ENCODE measurements around the gene ELP5. TPM values are rescaled to one million over a fixed set of nuclear protein-coding genes. Genes with fewer than 3 reads are reported as not detected.

Gene ELP5
- total and polyA plus RNA-seq, 10 of the 15 experiments (the other 5 are each of a cell fraction or from before 2014, with no cell fraction given), result 41.1 to 109 (median 77.5) TPM

DNA sequence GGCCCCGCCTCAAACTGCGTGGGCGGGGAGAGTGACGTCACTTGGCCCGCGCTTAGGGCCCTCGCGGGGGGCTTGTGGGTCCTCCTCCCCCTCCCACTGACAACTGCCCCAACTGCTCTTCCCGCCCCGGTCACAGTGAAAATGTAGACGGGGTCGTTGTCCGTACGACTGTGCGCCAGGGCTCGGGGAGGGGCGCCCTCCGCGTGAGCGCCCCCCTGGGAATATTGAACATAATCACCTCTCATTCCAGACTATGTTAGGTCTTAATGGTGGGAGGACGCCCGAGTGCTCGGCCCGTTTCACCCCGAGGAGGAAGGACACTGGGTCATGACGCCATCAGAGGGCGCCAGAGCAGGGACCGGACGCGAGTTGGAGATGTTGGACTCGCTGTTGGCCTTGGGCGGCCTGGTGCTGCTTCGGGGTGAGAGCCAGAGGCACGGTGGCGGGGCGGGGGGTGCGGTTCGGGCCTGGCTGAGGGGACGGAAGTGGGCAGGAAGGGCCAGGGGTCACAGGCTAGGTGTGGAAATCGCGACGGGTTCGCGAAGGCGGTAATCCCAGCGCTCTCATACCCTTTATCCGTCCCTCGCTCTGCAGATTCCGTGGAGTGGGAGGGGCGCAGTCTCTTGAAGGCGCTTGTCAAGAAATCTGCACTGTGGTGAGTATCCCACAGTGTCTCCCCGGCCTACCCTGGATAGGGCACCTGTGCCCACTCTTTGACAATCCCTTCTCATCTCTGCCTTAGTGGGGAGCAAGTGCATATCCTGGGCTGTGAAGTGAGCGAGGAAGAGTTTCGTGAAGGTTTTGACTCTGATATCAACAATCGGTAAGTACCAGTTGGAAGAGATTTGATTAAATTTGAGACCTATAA is at the start of gene ELP5 (continued):
- no peak for TF ChIP-seq FOS (IDR thresholded peaks at IDR 0.05; ENCODE audit: borderline replicate concordance, extremely low read depth, insufficient read length)
- peak; percentile 81 for TF ChIP-seq KLF5 (IDR thresholded peaks at IDR 0.05; ENCODE audit: partially characterized antibody)
- peak in 1 of 2 experiments; percentile 84; a peak in 2 of 4 replicates for TF ChIP-seq SRF (IDR thresholded peaks at IDR 0.05; ENCODE audit: low read depth in 2 of 2, low read length in 2 of 2)
- peak; percentile 42; the same call in 1 of the 2 replicates for TF ChIP-seq MTA2 (IDR thresholded peaks at IDR 0.05; ENCODE audit: low read depth)
- TF ChIP-seq ZNF217 (IDR thresholded peaks at IDR 0.05), result no peak
- no peak for TF ChIP-seq NFYB (IDR thresholded peaks at IDR 0.05; ENCODE audit: insufficient read depth, low read depth, low read length)
- TF ChIP-seq, protein P1, sequence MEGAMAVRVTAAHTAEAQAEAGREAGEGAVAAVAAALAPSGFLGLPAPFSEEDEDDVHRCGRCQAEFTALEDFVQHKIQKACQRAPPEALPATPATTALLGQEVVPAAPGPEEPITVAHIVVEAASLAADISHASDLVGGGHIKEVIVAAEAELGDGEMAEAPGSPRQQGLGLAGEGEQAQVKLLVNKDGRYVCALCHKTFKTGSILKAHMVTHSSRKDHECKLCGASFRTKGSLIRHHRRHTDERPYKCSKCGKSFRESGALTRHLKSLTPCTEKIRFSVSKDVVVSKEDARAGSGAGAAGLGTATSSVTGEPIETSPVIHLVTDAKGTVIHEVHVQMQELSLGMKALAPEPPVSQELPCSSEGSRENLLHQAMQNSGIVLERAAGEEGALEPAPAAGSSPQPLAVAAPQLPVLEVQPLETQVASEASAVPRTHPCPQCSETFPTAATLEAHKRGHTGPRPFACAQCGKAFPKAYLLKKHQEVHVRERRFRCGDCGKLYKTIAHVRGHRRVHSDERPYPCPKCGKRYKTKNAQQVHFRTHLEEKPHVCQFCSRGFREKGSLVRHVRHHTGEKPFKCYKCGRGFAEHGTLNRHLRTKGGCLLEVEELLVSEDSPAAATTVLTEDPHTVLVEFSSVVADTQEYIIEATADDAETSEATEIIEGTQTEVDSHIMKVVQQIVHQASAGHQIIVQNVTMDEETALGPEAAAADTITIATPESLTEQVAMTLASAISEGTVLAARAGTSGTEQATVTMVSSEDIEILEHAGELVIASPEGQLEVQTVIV (IDR thresholded peaks at IDR 0.05; ENCODE audit: borderline replicate concordance, partially characterized antibody), result peak; percentile 16
- TF ChIP-seq, protein P2, sequence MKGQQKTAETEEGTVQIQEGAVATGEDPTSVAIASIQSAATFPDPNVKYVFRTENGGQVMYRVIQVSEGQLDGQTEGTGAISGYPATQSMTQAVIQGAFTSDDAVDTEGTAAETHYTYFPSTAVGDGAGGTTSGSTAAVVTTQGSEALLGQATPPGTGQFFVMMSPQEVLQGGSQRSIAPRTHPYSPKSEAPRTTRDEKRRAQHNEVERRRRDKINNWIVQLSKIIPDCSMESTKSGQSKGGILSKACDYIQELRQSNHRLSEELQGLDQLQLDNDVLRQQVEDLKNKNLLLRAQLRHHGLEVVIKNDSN (IDR thresholded peaks at IDR 0.05; ENCODE audit: borderline replicate concordance, extremely low read length, insufficient read depth, low read depth, low read length), result no peak
- TF ChIP-seq, protein P3, sequence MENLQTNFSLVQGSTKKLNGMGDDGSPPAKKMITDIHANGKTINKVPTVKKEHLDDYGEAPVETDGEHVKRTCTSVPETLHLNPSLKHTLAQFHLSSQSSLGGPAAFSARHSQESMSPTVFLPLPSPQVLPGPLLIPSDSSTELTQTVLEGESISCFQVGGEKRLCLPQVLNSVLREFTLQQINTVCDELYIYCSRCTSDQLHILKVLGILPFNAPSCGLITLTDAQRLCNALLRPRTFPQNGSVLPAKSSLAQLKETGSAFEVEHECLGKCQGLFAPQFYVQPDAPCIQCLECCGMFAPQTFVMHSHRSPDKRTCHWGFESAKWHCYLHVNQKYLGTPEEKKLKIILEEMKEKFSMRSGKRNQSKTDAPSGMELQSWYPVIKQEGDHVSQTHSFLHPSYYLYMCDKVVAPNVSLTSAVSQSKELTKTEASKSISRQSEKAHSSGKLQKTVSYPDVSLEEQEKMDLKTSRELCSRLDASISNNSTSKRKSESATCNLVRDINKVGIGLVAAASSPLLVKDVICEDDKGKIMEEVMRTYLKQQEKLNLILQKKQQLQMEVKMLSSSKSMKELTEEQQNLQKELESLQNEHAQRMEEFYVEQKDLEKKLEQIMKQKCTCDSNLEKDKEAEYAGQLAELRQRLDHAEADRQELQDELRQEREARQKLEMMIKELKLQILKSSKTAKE (IDR thresholded peaks at IDR 0.05; ENCODE audit: low read depth, poor library complexity, severe bottlenecking), result peak; percentile 56
- TF ChIP-seq SMAD5 (IDR thresholded peaks at IDR 0.05; ENCODE audit: low read depth), result peak; percentile 69; the same call in 1 of the 2 replicates
- TF ChIP-seq CBFB (IDR thresholded peaks at IDR 0.05; ENCODE audit: low read depth), result peak; percentile 48; the same call in 1 of the 2 replicates
- TF ChIP-seq BMI1 (IDR thresholded peaks at IDR 0.05; ENCODE audit: borderline replicate concordance), result no peak
- no peak for TF ChIP-seq CBX5 (IDR thresholded peaks at IDR 0.05; ENCODE audit: low read depth)
- TF ChIP-seq, protein P4, sequence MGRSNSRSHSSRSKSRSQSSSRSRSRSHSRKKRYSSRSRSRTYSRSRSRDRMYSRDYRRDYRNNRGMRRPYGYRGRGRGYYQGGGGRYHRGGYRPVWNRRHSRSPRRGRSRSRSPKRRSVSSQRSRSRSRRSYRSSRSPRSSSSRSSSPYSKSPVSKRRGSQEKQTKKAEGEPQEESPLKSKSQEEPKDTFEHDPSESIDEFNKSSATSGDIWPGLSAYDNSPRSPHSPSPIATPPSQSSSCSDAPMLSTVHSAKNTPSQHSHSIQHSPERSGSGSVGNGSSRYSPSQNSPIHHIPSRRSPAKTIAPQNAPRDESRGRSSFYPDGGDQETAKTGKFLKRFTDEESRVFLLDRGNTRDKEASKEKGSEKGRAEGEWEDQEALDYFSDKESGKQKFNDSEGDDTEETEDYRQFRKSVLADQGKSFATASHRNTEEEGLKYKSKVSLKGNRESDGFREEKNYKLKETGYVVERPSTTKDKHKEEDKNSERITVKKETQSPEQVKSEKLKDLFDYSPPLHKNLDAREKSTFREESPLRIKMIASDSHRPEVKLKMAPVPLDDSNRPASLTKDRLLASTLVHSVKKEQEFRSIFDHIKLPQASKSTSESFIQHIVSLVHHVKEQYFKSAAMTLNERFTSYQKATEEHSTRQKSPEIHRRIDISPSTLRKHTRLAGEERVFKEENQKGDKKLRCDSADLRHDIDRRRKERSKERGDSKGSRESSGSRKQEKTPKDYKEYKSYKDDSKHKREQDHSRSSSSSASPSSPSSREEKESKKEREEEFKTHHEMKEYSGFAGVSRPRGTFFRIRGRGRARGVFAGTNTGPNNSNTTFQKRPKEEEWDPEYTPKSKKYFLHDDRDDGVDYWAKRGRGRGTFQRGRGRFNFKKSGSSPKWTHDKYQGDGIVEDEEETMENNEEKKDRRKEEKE (IDR thresholded peaks at IDR 0.05), result no peak
- peak; percentile 14; the same call in 1 of the 2 replicates for TF ChIP-seq BACH1 (IDR thresholded peaks at IDR 0.05; ENCODE audit: borderline replicate concordance)
- TF ChIP-seq, protein P5, sequence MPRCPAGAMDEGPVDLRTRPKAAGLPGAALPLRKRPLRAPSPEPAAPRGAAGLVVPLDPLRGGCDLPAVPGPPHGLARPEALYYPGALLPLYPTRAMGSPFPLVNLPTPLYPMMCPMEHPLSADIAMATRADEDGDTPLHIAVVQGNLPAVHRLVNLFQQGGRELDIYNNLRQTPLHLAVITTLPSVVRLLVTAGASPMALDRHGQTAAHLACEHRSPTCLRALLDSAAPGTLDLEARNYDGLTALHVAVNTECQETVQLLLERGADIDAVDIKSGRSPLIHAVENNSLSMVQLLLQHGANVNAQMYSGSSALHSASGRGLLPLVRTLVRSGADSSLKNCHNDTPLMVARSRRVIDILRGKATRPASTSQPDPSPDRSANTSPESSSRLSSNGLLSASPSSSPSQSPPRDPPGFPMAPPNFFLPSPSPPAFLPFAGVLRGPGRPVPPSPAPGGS (IDR thresholded peaks at IDR 0.05; ENCODE audit: borderline replicate concordance, insufficient read depth, low read depth, low read length, poor library complexity, severe bottlenecking), result no peak
